HG03280 (cell line): ENCODE results near the gene KCND2.

Experiments used
- ATAC-seq: cut with Tn5 transposase; IDR thresholded peaks from one replicate; pipeline ENCODE4 v1.9.1; 2021; ENCODE audit warnings: mild to moderate bottlenecking, moderate library complexity; ENCODE audit not compliant: unreplicated experiment

Gene KCND2

GRCh38 chr7:120797026-120797645 lies 524.2 kb downstream of the KCND2 start:
- ATAC-seq, result no peak

DNA sequence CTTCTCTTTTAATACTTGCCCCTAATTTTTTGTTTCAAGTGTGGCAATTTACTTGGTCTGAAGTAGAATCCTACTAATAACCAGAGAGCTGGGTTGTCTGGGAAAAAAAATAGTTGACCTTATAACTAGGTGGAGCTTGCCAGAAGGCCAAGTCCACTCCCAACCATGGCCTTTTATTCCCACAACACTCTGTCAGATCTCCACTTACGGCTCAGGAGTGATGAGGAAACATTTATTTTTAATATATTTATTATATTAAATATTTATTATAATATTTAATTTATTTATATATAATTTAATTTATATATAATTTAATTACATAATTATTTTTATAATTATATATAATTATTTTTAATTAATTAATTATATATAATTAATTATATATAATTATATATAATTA lies 526.2 kb downstream of the KCND2 start:
- ATAC-seq, result no peak
